HG02938 (cell line): ENCODE data around the gene ROR1.

ENCODE experiments used
- ATAC-seq: cut with Tn5 transposase; IDR thresholded peaks from one replicate; pipeline ENCODE4 v1.9.1; 2021; ENCODE audit warnings: mild to moderate bottlenecking, moderate library complexity; ENCODE audit not compliant: unreplicated experiment

Gene ROR1

DNA sequence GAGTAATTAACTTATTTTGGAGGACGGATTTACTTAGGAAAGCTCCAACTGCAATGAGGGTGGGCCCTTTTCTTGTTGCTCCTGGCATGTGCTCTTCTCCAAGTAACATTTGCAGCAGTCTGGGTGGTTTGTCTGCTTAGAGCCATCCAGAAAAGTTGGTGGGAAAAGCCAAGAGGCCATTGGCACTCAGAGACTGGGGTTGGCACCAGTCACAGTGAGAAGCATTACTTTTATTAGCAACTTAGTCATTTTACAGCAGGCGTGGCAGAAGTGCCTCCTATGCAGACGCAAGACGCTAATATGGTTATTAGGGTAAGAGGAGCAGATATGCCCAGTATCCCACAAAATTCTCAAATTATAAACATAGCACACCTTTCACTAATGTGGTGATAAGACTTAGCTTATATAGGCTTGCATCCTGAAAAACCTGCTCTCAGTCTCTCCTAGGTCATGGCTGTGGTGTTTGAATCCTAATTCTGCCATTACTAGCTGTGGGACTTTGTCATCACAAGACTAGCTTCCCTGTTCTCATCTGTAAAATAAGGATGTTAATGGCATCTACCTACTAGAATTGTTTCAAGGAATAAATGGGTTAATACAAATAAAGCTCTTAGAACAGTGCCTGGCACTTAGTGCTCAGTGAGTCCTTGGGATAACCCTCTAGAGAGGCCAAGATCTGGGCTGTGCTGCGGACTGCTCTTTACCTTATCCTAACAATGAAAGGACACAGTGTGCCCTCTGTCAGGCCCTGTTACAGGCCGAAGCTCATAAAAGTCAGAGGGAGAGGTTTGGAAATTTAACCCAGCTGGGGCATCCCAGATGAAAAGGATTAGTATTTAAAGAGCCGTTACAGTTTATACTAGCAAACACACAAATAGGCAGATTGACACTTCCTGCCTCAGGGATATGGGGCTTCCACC is 154.6 kb downstream of the ROR1 start:
- ATAC-seq, result no peak

DNA sequence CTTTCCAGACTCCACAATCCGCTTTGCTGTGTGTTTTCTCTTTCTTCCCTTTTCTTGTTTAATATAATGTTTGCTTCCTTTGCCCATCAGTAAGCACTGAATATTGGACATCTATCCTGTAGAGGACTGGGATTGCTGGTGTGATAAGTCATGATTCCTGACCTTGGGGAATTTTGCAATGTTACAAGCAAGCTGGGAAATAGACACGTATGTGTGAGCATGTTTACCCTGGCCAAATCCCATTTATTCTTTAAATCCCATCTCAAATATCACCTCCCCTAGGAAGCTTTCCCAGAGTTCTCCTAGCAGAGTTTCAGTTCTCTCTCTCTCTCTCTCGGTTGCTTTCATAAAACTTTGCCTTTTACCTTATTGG is 155.3 kb downstream of the ROR1 start:
- no peak for ATAC-seq

DNA sequence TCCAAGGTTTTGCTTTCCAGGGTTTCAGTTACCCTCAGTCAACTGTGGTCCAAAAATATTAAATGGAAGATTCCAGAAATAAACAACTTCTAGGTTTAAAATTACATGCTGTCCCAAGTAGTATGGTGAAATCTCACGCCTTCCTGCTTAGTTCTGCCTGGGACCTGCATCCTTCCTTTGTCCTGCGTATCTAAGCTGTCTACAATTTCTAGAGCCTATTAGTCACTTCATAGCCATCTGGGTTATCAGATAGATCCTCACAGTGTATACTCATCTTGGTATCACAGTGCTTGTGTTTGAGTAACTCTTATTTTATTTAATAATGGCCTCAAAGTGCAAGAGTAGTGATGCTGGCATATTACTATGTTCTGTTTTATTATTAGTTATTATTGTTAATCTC is 157.7 kb downstream of the ROR1 start:
- ATAC-seq, result no peak

DNA sequence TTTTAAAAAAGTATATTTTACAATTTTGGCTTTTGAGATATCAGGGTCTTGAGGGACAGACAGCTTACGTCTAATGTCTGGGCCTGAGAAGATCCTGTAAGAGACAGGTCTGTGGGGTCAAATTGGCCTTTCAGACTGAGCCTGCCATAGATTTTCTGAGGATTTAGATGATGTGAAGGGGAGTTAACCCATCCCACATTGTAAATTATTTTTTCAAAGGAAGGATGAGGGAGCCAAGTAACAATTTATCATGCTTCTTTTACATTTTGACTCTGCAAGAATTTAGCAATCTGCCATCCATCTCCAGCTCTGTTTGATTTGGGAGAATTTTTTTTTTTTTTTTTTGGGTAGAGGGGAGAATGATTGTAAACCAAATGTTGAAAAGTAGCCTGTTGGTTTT is 160.9 kb downstream of the ROR1 start:
- ATAC-seq, result no peak

DNA sequence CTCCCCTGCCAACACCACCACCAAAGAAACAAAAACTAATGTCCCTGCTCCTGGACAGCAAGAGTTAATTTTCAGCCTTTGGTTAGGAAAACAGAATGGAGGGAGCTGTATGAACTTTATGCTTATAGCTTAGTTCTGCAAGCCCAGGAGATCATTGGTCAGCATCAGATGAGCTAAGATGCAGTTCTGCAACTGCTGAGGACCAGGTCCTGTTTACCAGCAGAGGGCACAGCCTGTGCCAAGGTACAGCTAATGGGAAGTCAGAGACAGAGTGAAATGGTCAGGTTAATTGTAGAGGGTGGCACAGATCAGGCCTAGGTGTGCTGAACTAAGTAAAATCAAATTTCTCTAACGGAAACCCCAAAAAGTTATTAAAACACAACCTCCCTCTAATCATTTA is 161.3 kb downstream of the ROR1 start:
- ATAC-seq, result no peak

GRCh38 chr1:63935553-63935952 is 161.7 kb downstream of the ROR1 start:
- ATAC-seq, result peak; percentile 91

- no peak for ATAC-seq
Measured at GRCh38 chr1:63936276-63936675, 162.5 kb downstream of the ROR1 start.

- ATAC-seq, result no peak
Measured at GRCh38 chr1:63936801-63937200, 163.0 kb downstream of the ROR1 start.

DNA sequence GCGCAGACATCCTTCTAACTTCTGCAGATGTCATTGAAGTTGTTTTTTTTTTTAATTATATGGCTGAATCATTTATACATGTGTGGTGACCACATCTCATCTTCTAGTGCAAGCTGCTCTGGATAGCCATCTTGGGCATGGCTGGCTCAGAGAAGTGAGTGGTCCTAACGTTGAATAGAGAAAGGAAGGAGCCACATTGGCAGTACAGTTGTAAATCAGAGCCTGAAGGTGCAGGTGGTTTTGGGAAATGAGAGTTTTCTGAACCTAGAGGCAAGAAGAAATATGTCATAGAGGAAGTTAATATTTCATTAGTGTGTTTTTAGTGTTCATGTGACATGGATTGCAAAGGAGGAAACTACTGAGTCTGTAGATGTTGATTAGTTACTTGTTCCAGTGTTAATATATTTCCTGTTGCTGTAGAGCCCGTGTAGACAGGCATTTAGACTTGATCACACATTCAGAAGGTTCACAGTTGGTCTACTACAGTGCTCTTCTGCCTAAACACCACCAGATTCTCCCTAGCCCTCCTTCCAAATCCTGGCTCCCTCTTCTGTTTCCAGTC is 163.7 kb downstream of the ROR1 start:
- peak; percentile 36 for ATAC-seq

- no peak for ATAC-seq
Measured at GRCh38 chr1:63940440-63940839, 166.6 kb downstream of the ROR1 start.

DNA sequence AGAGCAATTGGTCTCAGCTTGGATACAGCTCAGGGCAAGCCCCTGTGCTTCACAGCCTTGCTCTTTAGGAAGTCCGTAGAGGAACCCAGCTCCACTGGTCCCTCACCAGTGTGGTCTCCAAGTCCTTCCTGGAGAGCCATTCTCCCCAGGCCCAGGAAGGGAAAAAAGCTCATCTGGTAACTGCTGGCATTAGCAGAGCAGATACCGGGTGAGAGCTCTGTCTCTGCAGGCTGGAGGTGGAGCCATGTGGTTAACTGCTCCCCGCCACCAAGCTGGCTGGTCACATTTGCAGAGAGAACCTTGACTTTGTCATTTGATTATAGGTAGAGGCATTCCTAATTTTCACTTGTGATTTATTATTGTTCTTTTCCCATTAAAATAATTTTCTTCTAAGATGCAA is 169.6 kb downstream of the ROR1 start:
- no peak for ATAC-seq

- no peak for ATAC-seq
Measured at GRCh38 chr1:63945943-63946342, 172.1 kb downstream of the ROR1 start.

DNA sequence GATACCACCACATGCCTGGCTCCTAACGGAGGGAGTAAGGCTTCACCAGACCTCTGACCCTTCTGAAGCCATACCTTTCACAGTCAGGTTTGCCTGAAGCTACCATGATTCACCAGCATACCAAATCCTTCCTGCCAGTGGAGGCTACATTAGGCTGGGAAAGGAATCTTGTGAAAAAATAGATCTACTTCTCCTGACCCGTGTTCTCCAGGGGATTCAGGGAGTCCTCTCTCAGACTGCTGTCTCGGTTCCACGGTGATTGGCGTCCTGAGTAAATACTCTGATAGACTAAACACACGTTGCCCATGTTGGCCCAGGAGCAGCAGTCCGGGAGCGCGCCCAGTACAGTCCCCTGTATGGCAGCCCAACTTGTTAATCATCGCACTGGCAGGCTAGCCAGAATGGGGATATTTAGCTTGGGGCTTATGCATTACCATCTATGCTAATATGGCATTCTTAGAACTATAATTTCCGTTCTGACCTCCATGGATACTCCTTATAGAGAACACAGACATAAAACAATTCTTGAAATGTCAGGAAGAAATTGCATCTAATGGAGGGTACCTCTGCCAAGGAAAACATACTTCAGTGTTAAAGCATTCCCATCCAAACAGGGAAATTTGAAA is 173.2 kb downstream of the ROR1 start:
- no peak for ATAC-seq

- no peak for ATAC-seq
Measured at GRCh38 chr1:63947904-63948303, 174.1 kb downstream of the ROR1 start.

DNA sequence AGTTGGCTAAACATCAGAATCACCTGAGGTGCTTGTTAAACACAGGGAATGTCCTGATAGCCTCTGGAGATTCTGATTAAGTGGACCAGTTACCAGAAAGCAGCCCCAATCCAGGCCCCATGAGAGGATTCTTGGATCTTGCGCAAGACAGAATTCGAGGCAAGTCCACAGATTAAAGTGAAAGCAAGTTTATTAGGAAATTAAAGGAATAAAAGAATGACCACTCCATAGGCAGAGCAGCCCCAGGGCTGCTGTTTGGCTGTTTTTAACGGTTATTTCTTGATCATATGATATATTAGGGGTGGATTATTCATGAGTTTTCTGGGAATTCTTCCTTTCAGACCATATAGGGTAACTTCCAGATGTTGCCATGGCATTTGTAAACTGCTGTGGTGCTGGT is 176.2 kb downstream of the ROR1 start:
- ATAC-seq, result no peak

DNA sequence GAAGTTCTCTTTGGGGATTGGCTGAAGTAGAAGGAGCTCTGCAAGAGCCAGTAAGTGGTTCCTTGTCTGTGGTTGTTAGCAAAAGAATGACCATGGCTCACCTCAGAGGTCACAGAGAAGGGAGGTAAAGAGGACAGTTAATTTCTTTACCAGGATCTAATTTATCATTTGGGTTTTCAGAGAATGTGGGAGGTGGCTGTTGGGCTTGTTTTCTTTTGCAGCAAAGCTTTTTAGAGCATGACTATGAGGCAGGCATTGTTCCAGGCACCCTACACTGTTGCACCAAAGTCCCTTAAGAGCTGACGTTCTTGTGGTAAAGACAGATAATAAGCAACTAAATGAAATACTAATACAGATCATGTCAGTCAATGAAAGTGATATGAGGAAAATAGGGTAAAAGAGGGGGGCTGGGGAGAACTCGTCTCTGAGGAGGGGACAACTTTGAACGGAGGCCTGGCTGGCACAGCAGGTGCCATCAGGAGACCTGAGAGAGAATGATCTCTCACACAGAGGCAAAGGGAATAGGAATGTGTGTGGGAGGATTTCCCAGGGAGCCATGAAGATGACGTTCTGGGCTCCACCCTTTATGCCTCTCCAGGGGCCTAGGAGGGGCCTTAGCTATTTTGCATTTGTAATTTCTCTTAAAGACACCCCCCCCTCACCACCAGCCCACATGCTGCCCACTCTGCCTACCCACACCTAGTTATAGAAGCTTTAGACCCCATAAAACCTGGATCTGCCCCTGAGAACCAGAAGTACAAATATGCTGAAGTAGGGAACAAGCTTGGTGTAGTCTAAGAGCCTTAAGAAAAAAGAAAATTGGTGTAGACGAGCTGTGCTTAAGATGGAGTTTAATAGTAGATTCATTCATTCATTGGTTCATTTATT is 177.5 kb downstream of the ROR1 start:
- ATAC-seq, result no peak

- ATAC-seq, result no peak
Measured at GRCh38 chr1:63954187-63954586, 180.4 kb downstream of the ROR1 start.

DNA sequence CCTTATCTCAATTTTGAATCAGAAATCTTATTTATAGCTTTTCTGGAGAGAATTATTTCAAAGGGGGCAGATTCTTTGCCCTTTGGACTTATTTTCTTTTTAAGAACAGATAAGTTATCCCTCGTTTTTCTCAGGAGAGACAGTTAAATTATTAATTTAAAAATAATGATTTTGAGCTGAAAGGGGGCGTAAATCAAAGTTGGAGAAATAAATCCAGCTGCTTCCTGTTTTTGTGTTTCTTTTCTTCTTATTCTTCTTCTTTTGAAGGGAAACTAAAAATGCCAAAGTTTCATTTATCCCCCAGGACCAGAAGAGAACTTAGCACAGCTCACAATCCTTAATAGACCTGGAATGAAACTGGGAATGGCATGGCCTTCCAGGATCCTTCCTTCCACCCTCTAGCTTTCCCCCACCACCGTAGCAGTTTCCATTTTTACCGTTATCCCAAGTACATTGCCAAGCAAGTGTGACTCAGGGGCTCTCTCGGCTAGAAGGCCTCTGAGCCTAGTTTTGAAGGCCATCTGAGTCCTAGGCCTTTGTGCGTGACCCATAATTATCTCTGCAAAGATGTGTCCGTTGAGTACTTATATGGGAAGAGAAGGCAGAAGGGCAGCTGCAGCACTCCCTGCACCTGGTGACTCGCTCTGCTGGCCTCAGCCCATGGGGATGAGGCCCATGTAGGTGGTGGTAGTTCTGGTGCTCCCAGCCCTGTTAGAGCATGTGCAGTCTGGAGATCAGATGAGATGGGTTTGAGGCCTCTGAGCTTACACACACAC is 181.7 kb downstream of the ROR1 start:
- ATAC-seq, result no peak

DNA sequence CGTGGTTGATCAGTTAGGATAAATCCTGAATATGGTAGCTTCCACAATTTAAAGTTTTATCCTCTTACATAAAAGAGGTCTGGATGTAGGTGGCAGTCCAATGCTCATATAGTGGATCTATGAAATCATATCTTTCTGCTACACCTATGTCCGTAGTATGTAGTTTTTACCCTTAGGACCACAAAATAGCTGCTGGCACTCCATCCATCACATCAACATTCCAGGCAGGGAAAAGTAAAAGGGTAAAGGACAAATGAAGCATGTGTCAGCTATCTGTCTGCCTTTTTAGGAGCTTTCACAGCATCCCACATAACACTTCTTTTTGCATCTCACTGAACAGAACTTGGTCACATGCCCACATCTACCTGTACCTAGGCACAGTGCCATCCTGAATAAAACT is 184.7 kb downstream of the ROR1 start:
- ATAC-seq, result no peak

GRCh38 chr1:63960326-63960725 is 186.5 kb downstream of the ROR1 start:
- ATAC-seq, result no peak
